Frontal cortex (tissue), 4 donors: ENCODE results near the gene CTNNA1. TPM values are rescaled to one million over a fixed set of nuclear protein-coding genes. Genes with fewer than 3 reads are reported as not detected.

Source experiments
- DNase-seq, 2 donors: peaks; one replicate each; pipeline ENCODE4 v3.0.0; 2012; ENCODE audit warnings: low spot score in 2 of 2
- FAIRE-seq: peaks from 2 replicates; lab custom pipeline; 2012; peaks lifted over from hg19 to GRCh38; lab: Jason Lieb, UNC
- total RNA-seq: library from RNA; depleted of rRNA; stranded (reverse); fragments of >200 nt; gene quantifications from one replicate; pipeline ENCODE4 v1.2.3, GENCODE V29; 2014
- donor health status: control.
- donor health status: control.
- donor health status: control.

CTNNA1 gene
- total RNA-seq, 1 donor from 2014 or later: 220 TPM

- no peak for DNase-seq
- no peak for FAIRE-seq
Observed at GRCh38 chr5:138954257-138955012, 201.2 kb downstream of the CTNNA1 start.

- DNase-seq (no peak), FAIRE-seq (no peak)
Observed at GRCh38 chr5:138955013-138955660, 201.9 kb downstream of the CTNNA1 start.

GRCh38 chr5:138955671-138956295 is 202.6 kb downstream of the CTNNA1 start:
- no peak for FAIRE-seq
- no peak for DNase-seq

- no peak for DNase-seq
- FAIRE-seq: no peak
Observed at GRCh38 chr5:138956801-138957200, 203.6 kb downstream of the CTNNA1 start.

DNA sequence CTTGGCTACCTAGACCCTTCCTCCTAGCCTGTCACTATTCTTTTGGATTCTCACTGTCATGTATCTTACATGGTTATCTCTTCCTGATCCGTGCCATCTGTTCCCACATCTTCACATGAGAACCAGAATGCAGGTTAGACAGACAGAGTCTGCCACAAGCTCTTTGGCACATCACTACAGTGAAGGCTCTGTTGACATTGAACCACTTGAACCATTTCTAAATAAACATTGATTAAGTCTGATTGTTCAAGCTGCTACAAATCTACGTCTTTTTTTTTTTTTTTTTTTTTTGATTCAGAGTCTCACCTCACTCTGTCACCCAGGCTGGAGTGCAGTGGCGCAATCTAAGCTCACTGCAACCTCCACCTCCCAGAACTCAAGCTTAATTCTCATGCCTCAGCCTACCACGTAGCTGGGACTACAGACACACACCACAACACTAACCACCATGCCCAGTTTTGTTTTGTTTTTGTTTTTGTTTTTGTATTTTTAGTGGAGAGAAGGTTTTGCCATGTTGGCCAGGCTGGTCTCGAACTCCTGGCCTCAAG is 207.0 kb downstream of the CTNNA1 start:
- FAIRE-seq: no peak
- DNase-seq: no peak

DNA sequence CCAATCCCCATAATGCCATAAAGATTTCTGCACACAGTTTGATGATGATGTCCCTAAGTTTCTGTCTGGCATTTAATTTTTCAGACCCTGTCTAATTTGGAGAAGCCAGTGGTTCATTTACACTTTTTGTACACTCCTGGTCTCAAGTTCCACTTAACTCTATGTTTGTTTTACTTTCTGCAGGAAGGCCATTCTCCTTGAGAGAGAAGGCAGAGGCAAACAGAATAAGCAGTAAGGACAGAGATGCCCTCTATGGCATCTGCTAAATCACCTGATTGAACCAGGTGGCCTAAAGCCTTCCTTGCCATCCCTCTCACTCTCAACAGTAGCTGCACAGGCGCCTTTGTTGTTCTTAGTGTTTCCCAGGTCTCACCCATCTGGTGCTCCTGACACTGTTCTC is 208.0 kb downstream of the CTNNA1 start:
- FAIRE-seq: no peak

GRCh38 chr5:138961729-138962128 is 208.5 kb downstream of the CTNNA1 start:
- no peak for FAIRE-seq

More for the DNA sequence above, 208.0 kb downstream of the CTNNA1 start:
- DNase-seq: no peak

GRCh38 chr5:138962614-138963370 is 209.6 kb downstream of the CTNNA1 start:
- DNase-seq (no peak), FAIRE-seq (no peak)

More at GRCh38 chr5:138961729-138962128, 208.5 kb downstream of the CTNNA1 start:
- DNase-seq: no peak

DNA sequence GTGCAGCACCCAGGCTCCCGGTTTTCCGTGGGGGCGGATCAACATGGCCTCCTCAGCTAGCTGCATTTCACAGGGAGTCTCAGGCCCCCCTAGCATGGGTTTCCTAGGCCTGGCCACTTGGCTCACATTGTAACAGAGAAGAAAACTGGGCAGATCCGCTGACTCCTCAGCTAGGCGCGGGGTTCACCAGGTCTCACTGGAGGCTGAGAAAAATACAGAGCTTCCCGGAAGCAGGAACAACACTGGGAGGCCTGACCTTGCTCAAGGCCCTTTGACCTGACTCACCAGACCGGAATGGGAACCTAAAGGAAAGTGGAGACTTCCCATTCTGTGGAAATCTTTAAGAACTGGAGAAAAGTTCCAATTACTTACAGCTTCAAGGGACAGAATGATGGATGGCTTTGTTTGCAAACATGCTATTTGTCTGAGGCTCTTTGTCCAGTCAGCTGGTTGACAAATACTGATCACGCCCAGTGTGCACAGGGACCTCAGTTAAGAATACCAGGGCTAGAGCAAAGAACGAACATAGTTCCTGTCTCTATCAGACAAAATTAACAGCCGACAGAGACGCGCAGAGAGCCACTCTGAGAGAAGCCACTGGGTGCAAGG is 210.6 kb downstream of the CTNNA1 start:
- DNase-seq: no peak
- FAIRE-seq: no peak

- DNase-seq: no peak
- FAIRE-seq: no peak
Observed at GRCh38 chr5:138964647-138965201, 211.5 kb downstream of the CTNNA1 start.

DNA sequence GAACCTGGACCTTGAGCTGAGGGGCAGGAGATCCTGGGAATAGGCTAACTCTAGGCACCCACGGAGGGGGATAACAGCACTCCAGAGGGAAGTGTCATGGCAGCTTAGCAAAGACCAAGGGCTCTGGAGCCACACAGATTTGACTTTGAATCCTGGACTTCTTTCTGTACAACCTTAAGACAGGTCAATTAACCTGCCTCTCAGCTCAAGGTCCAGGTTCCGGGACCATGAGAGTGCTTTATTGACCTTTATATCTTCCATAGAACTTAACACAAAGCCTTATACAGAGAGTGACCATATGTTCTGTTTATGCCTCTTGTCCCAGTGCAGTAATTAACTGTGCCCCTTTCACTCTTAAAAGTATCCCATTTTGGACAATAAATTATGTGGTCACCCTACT is 212.4 kb downstream of the CTNNA1 start:
- FAIRE-seq (no peak), DNase-seq (no peak)

- FAIRE-seq (no peak), DNase-seq (no peak)
Observed at GRCh38 chr5:138966236-138966985, 213.2 kb downstream of the CTNNA1 start.

DNA sequence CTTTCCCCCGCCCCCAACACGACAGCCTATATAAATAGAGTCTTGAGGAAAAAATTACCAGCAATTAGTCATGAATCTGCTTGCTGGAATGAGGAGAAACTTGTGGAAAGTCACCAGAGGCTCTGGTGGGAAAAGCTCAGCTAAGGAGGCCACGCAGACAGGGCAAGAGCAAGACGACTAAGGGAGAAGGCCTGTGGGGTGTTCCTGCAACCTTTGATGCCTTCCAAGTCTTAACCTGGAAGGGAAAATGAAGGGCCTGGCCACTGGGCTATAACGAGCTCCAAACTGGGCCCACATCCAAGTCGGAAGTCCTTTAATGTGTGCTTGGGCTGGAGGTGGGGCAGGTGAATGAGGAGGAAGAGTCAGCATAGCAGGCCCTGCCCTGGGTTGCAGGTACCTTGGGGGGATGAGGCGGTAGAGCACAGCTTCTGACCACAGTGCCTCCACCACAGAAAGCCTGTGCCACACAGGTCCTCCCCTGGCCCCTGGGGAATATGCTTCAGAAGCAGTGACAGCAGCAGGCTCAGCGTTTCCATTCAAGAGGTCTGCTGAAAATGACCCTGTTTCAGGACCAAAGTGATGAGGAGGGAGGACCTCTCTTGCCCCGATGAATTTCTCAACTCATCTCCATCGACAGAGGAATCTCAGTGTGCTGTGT is 214.7 kb downstream of the CTNNA1 start:
- DNase-seq (no peak), FAIRE-seq (no peak)

GRCh38 chr5:138968601-138969000 is 215.4 kb downstream of the CTNNA1 start:
- no peak for FAIRE-seq

DNA sequence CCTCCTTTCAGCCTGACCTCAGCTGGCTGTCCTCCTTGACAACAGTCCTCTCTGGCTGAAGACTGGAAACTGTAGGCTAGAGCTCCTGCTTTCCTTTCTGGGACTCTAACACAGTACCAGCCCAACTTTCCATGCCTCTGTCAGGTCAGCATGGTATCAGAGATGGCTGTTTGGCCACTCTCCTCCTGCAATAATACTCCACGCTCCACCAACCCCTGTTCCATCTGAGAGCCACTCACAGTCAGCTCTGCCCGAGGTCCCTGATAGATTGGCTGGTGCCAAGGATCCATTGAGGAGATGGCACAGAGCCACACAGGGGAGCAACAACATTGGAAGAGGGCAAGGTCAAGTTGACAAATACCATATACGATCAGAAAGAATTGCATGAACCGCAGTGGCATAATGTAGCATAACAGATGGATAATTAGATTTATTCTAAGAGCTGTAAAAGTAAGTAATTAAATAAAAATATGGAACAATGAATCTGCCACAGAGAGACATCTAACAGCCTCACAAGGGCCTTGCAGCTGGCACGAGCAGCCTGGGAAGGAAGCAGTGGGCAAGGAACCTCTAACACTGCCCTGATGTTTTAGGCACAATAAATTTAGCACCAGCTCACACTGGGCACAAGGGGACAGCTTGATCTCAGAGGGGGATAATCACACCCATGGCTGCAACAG is 216.2 kb downstream of the CTNNA1 start:
- no peak for DNase-seq
- no peak for FAIRE-seq

More at GRCh38 chr5:138968601-138969000, 215.4 kb downstream of the CTNNA1 start:
- DNase-seq: no peak

- FAIRE-seq (no peak), DNase-seq (no peak)
Observed at GRCh38 chr5:138972230-138972629, 219.0 kb downstream of the CTNNA1 start.

- no peak for FAIRE-seq
- DNase-seq: no peak
Observed at GRCh38 chr5:138972836-138973235, 219.6 kb downstream of the CTNNA1 start.
